SK-N-SH treated with all-trans-retinoic acid at 6 μM for 48 hours (cell line): ENCODE results near the gene RPS24.

Experiments
- ZFP3 ChIP-seq: fragments of 250-450 bp; sonication (Bioruptor Pico); IDR thresholded peaks from 2 replicates; pipeline ENCODE4 v1.5.0; 2020; ENCODE audit warnings: mild to moderate bottlenecking, moderate library complexity
- ZNF565 ChIP-seq: fragments of 450-650 bp; formaldehyde crosslinking; conservative IDR thresholded peaks from 2 replicates; pipeline ENCODE4 v1.5.0; 2020; ENCODE audit warnings: low read depth, mild to moderate bottlenecking, moderate library complexity
- ZNF8 ChIP-seq: fragments of 450-650 bp; formaldehyde crosslinking; IDR thresholded peaks from 2 replicates; pipeline ENCODE4 v1.5.0; 2020; ENCODE audit warnings: mild to moderate bottlenecking, moderate library complexity

DNA sequence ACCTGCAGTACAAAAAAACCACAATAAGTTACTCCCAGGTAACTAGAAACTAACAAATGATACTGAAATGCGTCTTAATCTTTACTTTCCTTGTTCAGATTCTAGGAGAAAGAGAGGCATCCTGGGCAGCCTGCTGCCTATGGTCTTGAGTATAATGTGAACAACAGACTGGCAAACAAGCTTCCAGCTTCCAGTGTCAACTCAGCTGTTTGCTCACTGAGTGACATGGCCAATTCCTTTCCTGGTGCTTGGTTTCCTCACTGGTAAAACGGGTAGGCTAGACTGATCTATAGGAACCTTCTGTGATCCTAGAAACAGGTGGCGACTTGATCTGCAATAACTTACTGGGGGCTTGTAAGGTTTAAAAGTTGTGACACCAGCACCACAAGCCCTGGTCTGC, 14.4 kb upstream of the RPS24 start:
- TF ChIP-seq ZNF8 (no peak), ZNF565 (CRISPR knock-in tag) (no peak), ZFP3 (CRISPR knock-in tag) (no peak)
